ENCODE results near the gene OTC. TPM values are rescaled to one million over a fixed set of nuclear protein-coding genes. Genes with fewer than 3 reads are reported as not detected.

The OTC gene
- polyA plus RNA-seq, 6 donors from 2014 or later: not detected

DNA sequence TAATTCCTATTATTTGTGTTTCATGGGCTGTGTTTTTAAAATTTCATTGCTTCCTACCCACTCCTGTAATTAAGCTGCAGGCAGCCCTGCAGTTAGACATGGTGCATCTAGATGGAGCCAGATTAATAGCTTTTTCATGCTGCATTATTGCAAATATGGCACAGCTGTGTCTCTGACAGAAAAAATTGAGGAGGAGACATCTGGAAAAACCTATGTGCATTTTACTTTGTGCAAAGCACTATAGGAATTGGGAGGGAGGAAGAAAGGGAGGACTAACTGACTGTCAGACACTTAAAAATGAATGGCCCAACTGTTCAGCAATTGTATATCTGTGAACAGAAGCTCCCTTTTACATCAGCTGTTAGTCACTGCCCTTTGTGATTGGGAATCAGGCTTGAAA lies 17.0 kb upstream of the OTC start:
- H3K4me3 Mint-ChIP-seq: no peak overlapping the region

DNA sequence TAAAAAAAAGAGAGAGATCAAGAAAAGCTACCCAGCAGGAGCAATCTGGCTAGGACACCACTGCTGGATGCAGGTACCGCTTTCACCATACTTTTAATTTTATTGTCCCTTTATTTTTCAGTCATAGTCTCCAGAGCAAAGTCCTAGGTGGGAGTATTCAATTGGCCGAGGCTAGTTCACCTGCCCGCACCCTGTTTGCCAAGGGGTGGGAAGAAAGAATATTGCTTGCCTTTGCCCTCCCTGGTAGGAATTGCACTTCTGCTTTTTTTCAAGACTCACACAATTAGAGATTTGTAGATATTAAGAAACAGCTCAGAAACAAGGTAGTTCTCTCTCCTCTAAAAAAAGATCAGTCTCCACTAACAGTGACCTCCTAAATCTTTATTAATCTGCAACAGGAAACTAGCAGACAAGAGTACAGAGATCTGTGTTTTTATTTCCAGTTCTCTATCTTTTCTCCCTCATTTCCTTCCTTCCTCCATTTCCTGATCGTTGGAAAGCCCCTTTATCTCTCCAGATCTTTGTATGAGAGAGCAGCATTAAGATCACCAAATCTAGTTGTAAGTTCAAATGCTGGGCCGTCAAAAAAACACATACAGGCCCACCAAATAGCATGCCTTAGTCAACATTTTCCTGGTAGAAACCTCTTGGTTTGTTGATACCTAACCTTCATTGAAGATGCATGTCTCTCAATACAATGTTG lies 15.7 kb upstream of the OTC start:
- Mint-ChIP-seq H3K27me3 (no peaks in the 10 kb centered on the region), H3K4me1 (peaks cover 0 to 5% (median 4%) of the 10 kb centered on the region in 3 donors), H3K4me3 (no peak overlapping the region), H3K36me3 (no peaks in the 10 kb centered on the region), H3K27ac (peak overlapping the region in 2 of 6 donors; percentile 57 to 71), H3K9me3 (peaks cover 0 to 7% (median 0%) of the 10 kb centered on the region in 7 donors)
- no peak for ATAC-seq (ENCODE audit: low read depth in 2 of 2)
- DNase-seq: no peak

More for the DNA sequence above, 17.0 kb upstream of the OTC start:
- H3K27ac Mint-ChIP-seq: no peak overlapping the region
- ATAC-seq (ENCODE audit: low read depth in 2 of 2): no peak
- H3K4me1 Mint-ChIP-seq: peaks cover 0 to 5% (median 4%) of the 10 kb centered on the region in 3 donors
- no peaks in the 10 kb centered on the region for H3K27me3 Mint-ChIP-seq
- H3K9me3 Mint-ChIP-seq: no peaks in the 10 kb centered on the region
- DNase-seq: no peak
- H3K36me3 Mint-ChIP-seq: no peaks in the 10 kb centered on the region

DNA sequence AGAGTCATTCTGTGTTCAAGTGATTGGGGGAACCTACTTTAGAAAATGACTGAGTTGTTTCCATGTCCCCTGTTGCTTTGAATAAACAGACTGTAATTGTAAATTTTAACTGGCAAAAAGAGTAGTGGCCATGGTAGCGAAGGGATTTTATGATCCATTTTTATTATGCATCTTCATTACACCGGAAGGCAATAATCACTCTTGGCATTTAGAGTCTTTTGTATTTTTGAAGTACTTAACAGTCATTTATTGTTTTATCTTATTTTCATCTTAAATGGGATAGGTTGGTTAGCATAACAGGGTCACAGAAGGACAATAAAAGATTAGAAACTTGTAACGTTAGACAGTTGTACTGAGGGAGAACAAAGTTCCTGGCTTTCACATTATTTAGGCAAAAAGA lies 11.0 kb upstream of the OTC start:
- DNase-seq: no peak
- H3K4me3 Mint-ChIP-seq: no peak overlapping the region
- H3K27me3 Mint-ChIP-seq: peaks cover 0 to 11% (median 4%) of the 10 kb centered on the region in 3 donors
- peaks cover 0 to 5% (median 4%) of the 10 kb centered on the region in 3 donors for H3K4me1 Mint-ChIP-seq
- H3K9me3 Mint-ChIP-seq: peaks cover 0 to 7% (median 0%) of the 10 kb centered on the region in 7 donors
- no peaks in the 10 kb centered on the region for H3K36me3 Mint-ChIP-seq
- ATAC-seq (ENCODE audit: low read depth in 2 of 2): no peak
- H3K27ac Mint-ChIP-seq: peak overlapping the region in 1 of 6 donors; percentile 64

DNA sequence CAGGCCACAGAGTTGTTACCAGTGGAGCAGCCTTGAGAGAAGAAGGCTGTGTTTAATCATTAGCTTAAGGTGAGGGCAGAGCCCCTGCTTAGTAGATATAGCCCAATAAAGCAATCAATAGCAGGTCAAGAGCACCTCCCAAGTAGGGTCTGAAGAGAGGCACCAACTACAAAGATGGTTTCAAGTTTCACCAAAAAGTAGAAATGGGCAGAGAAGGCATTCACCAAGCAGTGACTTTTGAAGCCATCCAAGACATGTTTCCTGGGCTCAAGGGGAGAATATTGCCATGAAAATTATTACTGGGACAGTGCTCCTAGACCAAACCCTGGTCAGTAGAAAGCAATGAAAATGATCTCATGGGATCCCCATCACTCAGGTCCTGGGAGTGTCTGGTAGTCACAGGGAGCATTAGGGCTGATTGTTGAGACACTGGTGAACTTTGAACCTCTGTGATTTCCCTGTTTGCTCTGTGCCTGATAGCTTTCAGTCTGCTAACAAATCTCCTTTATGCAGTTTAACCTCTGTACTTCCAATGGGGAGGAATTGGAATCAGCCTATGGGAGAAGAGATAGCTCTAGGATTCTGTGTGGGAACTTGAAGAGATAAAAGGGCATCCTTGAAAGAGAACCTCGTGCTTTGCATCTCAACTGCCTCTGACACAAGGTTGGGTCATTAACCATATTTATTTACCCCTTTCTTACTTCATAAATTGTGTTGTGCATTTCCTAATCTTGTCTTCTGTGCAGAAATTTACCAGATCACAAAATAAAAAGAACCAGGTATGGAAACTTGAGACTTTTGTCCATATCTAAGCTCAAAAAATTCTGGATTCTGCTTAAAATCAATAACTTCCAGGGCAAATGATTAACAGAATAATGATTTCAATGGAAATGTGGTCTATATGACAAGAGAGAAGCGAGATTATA lies 9.3 kb upstream of the OTC start:
- Mint-ChIP-seq H3K36me3 (no peaks in the 10 kb centered on the region), H3K9me3 (peaks cover 0 to 7% (median 0%) of the 10 kb centered on the region in 7 donors), H3K27me3 (peaks cover 0 to 11% (median 4%) of the 10 kb centered on the region in 3 donors), H3K27ac (no peak overlapping the region), H3K4me3 (no peak overlapping the region), H3K4me1 (no peaks in the 10 kb centered on the region)
- DNase-seq: no peak
- ATAC-seq (ENCODE audit: low read depth in 2 of 2): no peak

DNA sequence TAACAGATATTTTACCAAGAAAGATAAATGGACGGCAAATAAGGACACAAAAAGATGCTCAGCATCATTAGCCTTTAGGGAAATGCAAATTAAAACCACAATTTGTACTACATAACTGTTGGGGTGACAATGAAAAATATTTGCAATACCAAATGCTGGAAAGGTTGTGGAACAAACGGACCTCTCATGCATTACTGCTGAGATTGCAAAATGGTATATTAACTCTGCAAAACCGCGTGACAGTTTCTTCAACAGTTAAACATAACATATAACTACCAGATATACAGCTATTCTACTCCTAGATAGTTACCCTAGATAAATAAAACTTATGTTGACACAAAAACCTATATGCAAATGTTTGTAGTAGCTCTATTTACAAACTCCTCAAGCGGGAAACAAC lies 6.3 kb upstream of the OTC start:
- ATAC-seq (ENCODE audit: low read depth in 2 of 2) (no peak), DNase-seq (no peak)
- H3K36me3 Mint-ChIP-seq: no peaks in the 10 kb centered on the region
- peaks cover 14 to 29% (median 17%) of the 10 kb centered on the region in 3 donors for H3K27me3 Mint-ChIP-seq
- H3K27ac Mint-ChIP-seq: no peak overlapping the region
- no peaks in the 10 kb centered on the region for H3K4me1 Mint-ChIP-seq
- no peak overlapping the region for H3K4me3 Mint-ChIP-seq
- peaks cover 0 to 6% (median 0%) of the 10 kb centered on the region in 7 donors for H3K9me3 Mint-ChIP-seq

DNA sequence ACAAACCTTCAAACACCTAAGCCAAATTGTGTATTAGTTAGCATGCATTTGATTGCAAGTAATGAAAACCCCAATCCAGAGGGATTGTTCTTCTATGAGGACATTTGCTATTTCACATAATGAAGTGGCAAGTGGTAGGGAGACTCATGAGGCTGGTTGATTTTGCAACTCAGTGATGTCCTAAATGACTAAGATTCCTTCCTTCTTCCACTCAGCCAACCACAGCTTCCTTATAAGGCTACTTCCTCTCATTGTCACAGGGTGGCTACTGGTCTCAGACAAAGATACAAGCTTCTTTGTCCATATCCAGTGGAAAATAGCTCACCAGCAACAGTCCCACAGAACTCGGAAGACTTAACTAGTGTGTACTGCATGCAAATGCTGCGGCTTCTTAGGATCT lies 5.3 kb upstream of the OTC start:
- Mint-ChIP-seq H3K4me1 (no peaks in the 10 kb centered on the region), H3K36me3 (no peaks in the 10 kb centered on the region), H3K27ac (no peak overlapping the region), H3K27me3 (peaks cover 14 to 29% (median 20%) of the 10 kb centered on the region in 3 donors), H3K4me3 (no peak overlapping the region), H3K9me3 (no peaks in the 10 kb centered on the region)
- DNase-seq (no peak), ATAC-seq (ENCODE audit: low read depth in 2 of 2) (no peak)

DNA sequence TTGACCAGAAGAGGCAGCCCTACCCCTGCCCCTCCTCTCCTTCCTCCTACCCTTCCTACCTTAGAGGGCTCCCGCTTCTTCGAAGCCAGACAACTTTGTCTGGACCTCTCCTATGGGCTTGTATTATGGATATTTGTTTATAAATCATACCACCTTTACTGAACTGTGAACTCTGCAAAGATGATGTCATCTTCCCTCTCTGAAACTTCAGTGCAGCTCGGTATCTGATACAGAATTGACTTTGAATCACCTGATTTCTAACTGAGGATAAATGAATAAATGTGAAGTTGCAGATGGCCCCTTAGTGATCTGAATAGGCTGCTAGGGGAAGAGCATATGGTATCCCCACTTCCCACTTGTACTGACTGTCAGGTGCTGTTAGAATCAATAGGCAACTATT lies 1.1 kb upstream of the OTC start:
- Mint-ChIP-seq H3K36me3 (no peaks in the 10 kb centered on the region), H3K27ac (no peak overlapping the region), H3K27me3 (peaks cover 14 to 17% (median 15%) of the 10 kb centered on the region in 3 donors), H3K9me3 (no peaks in the 10 kb centered on the region), H3K4me1 (no peaks in the 10 kb centered on the region), H3K4me3 (no peak overlapping the region)
- DNase-seq: no peak
- no peak for ATAC-seq (ENCODE audit: low read depth in 2 of 2)

DNA sequence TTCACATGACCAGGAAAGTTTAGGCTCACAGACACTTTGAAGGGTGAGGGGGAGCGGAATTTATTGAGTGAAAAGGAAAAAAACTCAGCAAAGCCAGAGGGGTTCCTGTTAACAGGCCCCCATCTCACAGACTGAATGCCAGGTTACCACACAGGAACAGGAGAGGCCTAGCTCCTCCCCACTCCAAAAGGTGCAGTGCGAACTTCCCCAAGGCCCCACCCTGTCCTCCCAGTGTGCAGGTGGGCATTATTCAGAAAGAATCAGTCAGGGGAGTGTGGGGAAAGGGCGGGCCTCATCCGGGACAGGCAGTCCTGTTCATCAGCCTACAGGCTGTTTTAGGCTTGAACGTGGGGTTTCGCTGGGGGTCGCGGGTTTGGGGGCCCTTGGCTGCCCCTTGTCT lies 4.0 kb downstream of the OTC start:
- Mint-ChIP-seq H3K4me3 (no peak overlapping the region), H3K4me1 (no peaks in the 10 kb centered on the region), H3K27ac (no peak overlapping the region), H3K27me3 (peaks cover 0 to under 1% (median 0%) of the 10 kb centered on the region in 3 donors), H3K36me3 (no peaks in the 10 kb centered on the region), H3K9me3 (peaks cover 0 to 3% (median 0%) of the 10 kb centered on the region in 7 donors)
- ATAC-seq (ENCODE audit: low read depth in 2 of 2): no peak
- no peak for DNase-seq

DNA sequence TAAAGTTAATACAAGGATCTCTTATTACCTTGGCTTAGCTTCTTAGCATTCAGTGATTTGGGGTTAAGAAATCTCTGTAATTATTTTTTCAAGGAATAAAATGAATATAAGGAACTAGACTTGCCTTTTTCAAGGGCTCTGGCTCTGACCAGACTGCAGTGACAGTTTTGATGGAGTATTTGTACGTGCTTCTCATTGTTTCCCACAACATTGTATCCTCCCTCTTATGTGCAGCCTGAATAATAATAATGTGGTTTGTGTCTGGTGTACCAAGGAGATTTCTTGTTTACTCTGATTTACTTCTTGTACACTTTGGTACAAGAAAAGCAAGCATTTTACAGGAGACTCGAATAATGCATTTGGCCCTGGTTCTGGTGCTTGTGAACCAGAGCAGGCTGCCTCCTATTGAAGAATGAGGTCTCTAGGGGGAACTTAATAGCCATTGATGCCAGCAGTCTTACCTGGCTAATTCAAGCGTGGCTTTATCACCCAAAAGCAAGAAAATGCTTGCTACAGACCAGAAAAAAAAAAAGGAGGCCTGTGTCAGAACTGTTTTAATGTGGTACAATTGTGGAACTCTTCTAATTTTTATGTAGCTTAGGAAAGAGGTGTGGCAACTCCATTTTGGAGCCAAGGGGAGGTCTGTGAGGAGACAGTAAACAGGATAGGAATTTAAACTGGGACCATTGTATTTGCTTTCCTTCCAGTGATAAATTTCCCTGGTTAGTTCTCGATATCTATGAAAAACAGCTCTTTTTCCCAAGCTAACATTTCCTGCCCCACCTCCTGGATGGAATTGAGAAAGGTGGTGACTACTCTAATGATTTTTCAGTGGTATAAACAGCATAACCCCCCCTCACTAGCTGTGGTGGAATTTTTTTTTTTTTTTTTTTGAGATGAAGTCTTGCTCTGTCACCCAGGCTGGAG lies 5.6 kb downstream of the OTC start:
- peaks cover 0 to 9% (median 0%) of the 10 kb centered on the region in 3 donors for H3K27me3 Mint-ChIP-seq
- H3K9me3 Mint-ChIP-seq: peaks cover 0 to 3% (median 0%) of the 10 kb centered on the region in 7 donors
- no peaks in the 10 kb centered on the region for H3K4me1 Mint-ChIP-seq
- H3K36me3 Mint-ChIP-seq: no peaks in the 10 kb centered on the region
- H3K4me3 Mint-ChIP-seq: no peak overlapping the region
- H3K27ac Mint-ChIP-seq: no peak overlapping the region
- DNase-seq: no peak
- ATAC-seq (ENCODE audit: low read depth in 2 of 2): no peak

DNA sequence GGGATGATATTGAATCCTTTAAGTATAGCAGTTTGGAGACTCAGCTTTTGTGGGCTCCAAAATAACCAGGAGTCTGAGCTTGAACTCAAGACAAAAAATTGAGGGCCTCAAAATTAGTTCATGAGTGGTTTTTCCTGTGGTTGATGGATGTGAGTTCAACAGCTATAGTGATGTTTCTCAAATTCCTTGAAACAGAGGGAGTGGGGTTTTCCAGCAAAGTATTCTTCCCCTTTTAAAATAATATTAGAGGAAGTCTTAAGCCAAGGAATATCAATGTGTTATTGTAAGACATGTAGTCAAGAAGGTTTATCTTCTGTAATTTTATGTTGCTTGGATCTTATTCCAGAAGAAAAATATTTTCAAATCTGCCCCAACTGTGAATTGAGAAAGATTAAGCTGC lies 10.6 kb downstream of the OTC start:
- no peak for ATAC-seq (ENCODE audit: low read depth in 2 of 2)
- no peak overlapping the region for H3K4me3 Mint-ChIP-seq
- no peak overlapping the region for H3K27ac Mint-ChIP-seq
- no peaks in the 10 kb centered on the region for H3K36me3 Mint-ChIP-seq
- peaks cover 0 to 4% (median 0%) of the 10 kb centered on the region in 3 donors for H3K4me1 Mint-ChIP-seq
- H3K27me3 Mint-ChIP-seq: peaks cover 0 to 17% (median 0%) of the 10 kb centered on the region in 3 donors
- no peak for DNase-seq
- H3K9me3 Mint-ChIP-seq: peaks cover 0 to 4% (median 0%) of the 10 kb centered on the region in 7 donors

DNA sequence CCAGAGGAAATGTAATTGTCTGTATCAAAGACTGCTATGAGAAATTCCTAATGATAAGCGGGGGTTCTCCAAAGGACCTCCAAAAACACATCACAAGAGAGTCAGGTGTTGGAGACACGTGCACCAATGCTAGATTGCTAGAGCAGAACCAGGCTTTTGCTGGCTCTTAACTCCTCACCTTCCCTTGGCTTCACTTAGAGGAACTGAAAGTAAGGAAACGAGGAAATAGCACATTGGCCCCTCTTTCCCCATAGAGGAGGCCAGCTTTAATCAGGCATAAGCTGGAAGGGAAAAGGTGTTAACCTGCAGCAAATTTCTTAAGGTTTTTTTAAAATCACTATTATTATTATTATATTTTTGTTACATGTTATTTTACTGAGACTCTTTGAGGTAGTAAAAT lies 13.6 kb downstream of the OTC start:
- peaks cover 0 to 4% (median 0%) of the 10 kb centered on the region in 3 donors for H3K4me1 Mint-ChIP-seq
- ATAC-seq (ENCODE audit: low read depth in 2 of 2): peak; percentile 33 to 67
- no peak overlapping the region for H3K27ac Mint-ChIP-seq
- no peaks in the 10 kb centered on the region for H3K36me3 Mint-ChIP-seq
- DNase-seq: peak; percentile 2
- H3K9me3 Mint-ChIP-seq: peaks cover 0 to 4% (median 0%) of the 10 kb centered on the region in 7 donors
- no peak overlapping the region for H3K4me3 Mint-ChIP-seq
- peaks cover 0 to 29% (median 0%) of the 10 kb centered on the region in 3 donors for H3K27me3 Mint-ChIP-seq

DNA sequence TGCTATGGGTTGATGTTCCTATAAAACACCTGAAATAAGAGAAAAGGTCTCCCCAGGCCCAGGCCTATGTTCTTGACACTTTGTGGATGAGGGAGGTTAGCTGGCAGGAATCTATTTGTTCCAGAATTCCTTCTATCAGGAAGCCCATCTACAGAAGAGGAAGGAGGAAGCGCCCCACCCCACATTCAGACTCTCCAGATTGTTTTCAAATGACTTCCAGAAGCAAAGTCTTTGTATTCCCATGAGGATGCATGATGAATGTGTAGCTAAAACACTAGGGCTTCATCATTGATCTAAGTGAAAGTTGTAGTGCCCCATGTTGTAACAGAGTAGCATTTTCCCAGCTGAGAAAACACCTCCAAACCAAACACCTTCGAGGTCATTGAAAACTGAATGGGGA lies 16.4 kb downstream of the OTC start:
- no peak for ATAC-seq (ENCODE audit: low read depth in 2 of 2)
- H3K27ac Mint-ChIP-seq: no peak overlapping the region
- peaks cover 0 to 4% (median 0%) of the 10 kb centered on the region in 3 donors for H3K4me1 Mint-ChIP-seq
- DNase-seq: no peak
- peaks cover 0 to 4% (median 0%) of the 10 kb centered on the region in 7 donors for H3K9me3 Mint-ChIP-seq
- H3K4me3 Mint-ChIP-seq: no peak overlapping the region
- no peaks in the 10 kb centered on the region for H3K36me3 Mint-ChIP-seq
- peaks cover 0 to 31% (median 6%) of the 10 kb centered on the region in 3 donors for H3K27me3 Mint-ChIP-seq

DNA sequence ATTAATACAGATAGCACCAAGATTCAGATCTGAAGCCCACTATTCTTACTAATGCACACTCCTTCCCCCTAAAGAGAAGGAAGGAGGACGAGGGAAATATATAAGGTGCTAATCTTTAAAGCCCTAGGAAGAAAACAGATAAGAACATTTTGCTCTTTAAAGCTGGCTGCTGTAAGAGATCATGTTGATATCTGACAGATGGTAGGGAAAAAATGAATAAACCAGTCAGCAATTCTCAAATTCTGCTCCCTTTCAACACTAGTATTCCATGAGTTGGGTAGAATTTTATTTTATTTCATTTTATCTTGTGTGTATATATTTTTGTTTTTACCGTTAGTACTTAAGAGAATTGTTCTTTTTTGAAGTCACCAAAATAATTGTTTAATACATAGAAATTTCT lies 19.2 kb downstream of the OTC start:
- ATAC-seq (ENCODE audit: low read depth in 2 of 2): no peak
- Mint-ChIP-seq H3K9me3 (no peaks in the 10 kb centered on the region), H3K4me1 (no peaks in the 10 kb centered on the region), H3K36me3 (no peaks in the 10 kb centered on the region), H3K4me3 (no peak overlapping the region), H3K27ac (no peak overlapping the region), H3K27me3 (peaks cover 0 to 23% (median 6%) of the 10 kb centered on the region in 3 donors)
- DNase-seq: no peak

All from naive B cell (primary cell).